ENCODE data around the gene JMJD7.

JMJD7 gene

DNA sequence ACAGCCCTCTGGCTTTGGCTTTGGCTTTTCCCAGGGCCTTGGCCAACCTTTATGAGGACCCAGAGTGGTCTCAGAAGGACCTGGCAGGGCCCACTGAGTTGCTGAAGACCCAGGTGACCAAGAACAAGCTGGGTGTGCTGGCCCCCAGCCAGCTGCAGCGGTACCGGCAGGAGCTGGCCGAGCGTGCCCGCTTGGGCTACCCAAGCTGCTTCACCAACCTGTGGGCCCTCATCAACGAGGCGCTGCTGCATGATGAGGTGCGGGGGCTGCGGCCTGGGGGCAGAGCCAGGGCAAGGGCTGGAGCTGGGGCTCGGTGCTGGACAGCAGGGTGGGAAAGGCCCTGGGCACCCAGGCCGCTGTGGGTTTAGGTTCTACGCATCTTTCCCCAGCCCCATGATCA, 16.9 kb downstream of the JMJD7 start:
- DNase-seq (ENCODE audit: low spot score), result no peak

DNA sequence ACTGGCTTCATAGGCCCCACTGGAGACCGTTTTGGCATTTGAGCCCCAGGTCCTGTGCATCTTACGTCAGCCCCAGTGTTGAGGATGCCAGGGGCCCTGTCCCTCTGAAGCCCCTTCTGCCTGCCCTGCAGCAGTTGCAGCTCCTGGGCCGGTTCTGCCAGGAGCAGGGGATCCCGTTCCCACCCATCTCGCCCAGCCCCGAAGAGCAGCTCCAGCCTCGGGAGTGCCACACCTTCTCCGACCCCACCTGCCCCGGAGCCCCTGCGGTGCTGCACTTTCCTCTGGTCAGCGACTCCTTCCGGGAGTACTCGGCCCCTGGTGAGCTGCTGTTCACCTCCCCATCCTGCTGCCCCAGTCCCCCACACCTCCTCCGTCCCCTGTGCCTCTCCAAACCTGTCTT, 19.3 kb downstream of the JMJD7 start:
- DNase-seq (ENCODE audit: low spot score), result no peak

DNA sequence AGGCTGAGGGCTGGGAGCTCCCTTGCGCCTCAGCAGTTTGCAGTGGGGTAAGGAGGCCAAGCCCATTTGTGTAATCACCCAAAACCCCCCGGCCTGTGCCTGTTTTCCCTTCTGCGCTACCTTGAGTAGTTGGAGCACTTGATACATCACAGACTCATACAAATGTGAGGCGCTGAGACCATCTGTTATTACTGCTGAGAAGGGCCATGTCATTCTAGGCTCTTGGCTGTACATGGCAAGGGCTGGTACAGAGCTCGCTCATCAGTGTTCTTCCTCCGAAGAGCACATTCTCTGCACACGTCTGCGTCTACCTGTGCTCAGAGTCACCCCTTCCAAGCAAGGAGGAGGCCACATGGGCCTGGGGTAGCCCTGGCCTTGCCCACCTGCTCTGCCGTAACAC, 20.1 kb downstream of the JMJD7 start:
- DNase-seq (ENCODE audit: low spot score), result peak; percentile 15

DNA sequence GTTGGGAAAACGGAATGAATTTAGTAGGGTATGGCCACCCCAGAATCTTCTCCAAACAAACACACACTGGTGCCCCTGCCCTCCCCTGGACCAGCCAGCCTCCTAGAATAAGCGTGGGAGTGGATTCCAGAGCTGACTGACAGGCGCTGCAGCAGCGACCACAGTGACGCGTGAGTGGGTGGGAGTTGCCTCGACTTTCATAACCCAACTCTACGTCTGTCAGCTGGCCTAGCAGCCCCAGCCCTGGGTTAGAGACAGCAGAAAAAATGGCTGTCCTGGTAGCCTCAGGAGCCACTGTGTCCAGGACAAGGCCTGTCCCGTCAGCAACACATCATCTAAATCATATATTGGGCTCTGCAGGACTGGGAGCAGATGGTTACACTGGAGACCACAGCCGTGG, 20.7 kb downstream of the JMJD7 start:
- DNase-seq (ENCODE audit: low spot score), result no peak

DNA sequence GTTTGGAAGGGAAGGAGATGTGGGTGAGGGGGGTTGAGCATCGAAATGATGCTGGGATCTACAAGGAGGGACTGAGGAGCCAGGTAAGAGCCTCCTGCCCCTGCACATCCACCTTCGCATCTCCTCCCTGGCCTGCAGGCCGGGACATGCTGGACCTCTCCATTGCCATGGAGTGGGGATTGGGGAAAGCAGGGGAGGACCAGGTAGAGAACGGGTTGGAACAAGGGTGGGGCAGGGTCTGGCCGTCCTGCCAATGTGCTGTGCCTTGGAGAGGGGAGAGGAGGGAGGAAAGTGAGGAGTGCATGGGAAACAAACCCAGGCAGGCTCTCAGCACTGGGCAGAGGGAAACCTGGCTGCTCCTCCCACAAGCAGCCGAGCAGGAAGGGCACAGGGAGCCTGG, 21.3 kb downstream of the JMJD7 start:
- no peak for DNase-seq (ENCODE audit: low spot score)

DNA sequence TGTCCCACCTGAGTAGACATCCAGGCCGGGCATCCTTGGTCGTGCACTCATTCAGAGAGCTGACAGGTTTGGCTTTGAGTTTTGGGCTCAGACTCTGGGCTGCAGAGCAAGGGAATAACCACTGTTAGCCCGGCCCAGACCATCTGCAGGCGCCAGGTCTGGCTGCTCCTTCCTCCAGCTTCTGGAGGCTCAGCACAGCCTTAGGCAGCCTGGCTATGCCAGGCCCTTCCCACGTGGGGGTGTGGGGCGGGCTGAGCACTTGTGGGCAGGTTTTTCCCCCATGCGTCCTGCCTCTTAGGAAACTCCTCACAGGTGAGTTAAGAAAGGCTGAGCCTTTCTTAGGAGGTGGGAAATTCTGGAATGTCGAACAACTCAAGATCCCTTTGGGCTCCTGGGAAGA, 22.0 kb downstream of the JMJD7 start:
- DNase-seq (ENCODE audit: low spot score), result no peak

DNA sequence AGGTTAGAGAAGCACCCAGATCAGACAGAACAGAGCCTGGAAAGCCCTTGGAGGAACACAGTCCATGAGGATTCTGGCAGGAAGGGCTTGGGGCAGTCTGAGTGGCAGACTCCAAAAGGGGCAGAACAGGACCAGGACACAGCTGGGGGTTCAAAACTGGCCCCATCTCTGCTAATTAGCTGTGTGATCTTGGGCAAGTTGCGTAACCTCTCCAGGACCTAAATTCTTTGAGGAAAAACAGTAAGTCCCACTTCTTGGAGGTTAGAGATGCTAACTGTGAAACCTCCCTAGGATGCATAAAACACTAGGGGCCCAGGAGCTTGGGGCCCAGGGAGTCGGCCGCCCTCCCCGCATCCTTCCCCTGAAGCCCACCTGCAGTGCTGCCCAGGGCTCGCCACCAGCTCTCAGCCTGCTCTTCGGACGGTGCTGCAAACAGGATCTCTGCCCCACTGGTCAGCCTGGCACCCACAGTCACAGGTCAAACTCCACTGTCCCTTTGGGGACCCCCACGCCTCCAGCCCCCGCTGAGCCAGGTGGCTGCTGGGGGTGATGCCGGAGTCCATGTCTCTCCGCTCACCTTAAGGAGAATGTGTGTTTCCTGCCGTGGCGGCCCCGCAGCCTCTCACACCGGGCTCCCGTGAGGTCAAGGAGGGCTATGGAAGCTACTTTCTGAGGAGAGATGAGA, 22.7 kb downstream of the JMJD7 start:
- no peak for DNase-seq (ENCODE audit: low spot score)

DNA sequence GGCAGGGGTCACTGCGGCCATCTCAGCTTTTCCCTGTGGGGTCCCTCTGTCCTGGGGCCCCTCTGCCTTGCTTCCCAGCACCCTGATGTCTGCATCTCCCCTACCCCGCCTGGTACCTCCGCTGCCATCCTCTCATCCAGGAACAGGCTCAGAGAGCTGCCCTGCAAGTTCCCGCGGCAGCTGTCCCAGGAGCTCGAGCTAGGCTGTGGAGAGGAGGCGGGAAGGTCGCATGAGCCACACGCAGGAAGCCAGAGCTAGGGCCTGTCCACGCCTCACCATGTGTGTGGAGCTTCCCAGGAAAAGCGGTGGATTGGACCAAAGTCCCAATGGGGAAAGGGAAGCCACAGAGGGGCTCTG, 23.3 kb downstream of the JMJD7 start:
- no peak for DNase-seq (ENCODE audit: low spot score)

DNA sequence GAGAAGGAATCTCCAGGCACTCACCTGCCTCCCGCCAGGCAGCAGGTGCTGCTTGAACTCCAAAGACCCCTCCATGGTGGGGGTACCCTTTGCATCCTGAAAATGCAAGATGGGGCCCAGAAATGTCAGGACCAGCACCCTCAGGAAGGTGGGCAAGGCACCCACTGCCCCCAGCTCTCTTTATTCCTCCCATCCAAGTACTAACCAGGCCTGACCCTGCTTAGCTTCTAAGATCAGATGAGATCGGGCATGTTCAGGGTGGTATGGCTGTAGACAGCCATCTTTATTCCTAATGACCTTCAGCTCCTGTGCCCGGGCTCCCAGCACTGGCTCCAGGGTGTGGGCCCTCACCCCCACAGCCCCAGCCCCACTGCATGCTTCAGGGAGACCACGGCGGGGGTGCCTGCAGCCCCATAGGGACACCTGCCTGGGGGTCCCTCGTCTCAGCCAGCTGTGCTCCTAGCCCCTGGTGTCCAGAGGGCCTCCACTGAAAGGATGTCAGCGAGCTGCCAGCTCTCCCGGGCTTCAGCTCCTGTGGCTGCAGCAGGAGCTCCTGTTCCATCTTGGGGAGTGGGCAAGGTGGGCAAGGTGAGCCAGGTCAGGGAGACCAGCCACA, 24.0 kb downstream of the JMJD7 start:
- no peak for DNase-seq (ENCODE audit: low spot score)

DNA sequence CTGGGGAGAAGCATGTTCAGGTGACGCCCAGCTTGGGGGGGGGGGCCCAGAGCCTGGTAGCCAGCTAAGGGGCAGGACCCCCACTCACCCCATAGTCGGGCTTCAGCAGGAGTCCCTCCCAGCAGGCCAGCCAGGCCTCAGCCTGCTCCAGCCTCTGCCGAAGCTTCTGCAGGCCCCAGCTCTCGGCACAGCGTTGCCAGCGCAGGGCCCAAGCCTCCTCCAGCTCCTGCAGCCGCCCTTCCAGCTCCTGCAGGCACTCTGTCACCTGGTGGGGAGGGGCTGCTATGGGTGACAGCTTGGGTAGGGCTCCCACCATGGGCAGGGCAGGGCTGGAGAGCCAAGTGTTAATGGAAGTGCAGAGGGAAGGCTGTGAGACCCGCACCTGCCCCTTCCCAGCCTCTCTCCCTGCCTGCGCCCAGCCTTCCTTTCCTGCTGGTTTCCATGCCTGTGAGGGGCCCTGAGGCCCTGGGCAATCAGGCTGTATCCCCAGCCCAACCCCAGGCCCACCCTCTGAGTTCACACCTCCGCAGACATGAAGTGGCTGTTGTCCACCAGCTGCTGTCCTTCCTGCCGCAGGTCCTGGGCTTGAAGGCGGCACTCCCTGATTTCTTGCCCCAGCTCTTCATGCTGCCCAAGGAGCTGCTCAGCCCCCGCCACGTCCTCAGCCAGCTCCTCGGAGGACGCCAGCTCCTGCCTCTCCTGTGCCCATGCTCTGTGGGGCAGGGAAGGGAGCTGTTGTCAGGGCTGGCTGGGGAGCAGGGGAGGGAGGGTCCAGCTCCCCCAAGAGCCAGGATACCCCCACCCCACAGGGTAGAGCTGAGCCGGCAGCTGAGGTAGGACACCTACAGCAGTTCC, 25.1 kb downstream of the JMJD7 start:
- DNase-seq (ENCODE audit: low spot score), result no peak

DNA sequence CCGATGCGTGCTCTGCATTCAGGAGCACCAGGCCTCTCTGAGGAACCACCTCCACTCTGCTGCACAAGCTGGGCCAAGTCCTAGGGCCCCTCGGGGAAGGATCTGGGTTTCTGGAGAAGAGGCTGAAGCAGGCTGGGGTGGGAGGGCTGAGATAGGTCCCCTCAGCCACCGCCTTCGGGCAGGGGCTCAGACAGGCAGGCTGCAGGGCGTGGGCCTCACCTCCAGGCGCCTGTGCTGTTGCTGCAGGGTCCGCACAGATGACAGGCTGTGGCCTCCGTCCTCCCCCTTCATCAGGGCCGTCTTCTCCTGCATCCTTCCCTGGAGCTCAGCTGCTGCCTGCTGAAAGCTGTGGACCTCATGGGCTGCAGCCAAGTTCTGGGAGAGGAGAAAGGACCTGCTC, 25.9 kb downstream of the JMJD7 start:
- DNase-seq (ENCODE audit: low spot score), result no peak

DNA sequence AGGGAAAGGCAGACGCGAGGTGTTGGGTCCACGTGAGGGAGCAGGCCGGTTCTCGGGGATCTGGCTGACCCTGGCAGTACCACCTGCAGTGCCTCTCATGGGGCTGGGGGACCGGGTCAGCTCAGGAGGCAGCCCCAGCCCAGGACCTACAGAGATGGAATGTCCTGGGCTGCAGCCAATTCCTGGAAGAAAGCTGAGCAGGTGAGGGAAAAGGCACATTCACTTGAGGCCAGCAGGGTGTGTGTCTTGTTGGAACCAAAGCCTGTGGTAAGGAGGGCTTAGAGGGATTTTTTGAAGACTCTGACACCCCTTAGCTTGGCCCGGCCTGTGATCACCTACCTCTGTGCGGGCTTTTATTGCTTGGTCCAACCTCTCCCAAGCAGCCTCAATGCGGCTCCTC, 26.6 kb downstream of the JMJD7 start:
- no peak for DNase-seq (ENCODE audit: low spot score)

DNA sequence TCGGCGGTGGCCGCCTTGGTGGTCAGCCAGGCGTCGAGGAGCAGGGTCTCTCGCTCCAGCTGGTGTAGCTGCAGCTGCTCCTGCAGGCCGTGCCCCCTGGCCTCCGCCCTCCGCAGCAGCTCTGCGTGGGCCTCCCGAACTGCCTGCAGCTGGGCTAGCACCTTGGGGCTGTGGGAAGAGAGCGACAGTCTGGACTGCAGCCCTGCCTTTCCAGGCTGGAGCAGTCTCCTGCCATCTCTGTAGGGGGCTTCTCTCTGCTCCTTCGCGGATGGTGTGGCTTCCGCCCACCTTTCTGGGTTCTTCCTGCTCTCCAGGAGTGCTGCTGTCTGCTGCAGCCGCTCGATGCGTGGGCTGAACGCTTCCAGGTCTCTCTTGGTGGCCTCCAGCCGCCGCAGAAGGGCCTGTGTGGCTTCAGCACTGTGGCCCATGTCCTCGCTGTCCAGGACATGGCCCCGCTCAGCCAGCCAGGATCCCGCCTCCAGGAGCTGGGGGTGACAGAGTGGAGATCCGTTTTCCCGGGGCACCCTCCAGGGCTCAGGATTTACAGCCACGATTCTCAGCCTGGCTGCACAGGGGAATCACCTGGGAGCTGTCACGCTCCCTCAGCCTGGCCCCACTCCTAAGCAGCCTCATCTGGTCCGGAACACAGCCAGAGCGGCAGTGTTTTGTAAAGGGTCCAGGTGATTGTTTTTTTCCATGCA, 27.5 kb downstream of the JMJD7 start:
- no peak for DNase-seq (ENCODE audit: low spot score)

DNA sequence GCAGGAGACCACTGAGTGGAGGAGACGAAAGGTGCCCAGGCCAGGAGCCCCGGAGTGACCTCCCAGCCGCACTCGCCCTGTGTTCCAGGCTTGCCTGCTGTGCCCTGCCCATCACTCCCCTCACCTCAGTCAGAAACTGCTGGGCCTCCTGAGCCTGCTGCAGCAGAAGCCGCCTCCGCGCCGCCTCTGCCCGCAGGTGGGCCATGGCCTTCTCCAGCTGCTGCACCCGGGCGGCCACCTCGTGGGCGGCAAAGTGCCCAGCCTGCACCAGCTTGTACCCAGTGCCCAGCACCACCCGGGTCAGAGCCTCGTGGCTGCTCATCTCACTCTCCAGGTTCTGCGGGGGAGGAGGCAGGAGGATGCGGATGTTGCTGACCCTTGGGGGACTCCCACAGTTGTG, 28.4 kb downstream of the JMJD7 start:
- no peak for DNase-seq (ENCODE audit: low spot score)

DNA sequence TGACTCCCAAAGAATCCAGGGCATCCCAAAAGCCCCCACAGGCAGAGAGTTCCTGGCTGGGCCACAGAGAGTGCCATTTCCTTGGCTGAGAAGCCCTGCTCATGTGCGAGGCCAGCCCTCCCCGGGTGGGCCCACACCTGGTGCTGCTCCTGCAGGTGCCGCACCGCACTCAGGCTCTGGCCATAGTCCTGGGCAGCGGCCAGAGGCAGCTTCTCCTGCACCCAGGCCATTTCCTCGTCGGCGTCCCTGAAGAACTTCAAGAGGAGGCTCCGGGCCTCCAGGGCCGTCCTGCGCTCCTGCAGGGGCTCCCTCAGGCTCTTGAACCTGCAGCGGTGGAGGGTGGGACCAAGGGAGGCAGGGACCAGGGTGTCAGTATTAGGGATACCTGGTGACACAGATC, 28.8 kb downstream of the JMJD7 start:
- no peak for DNase-seq (ENCODE audit: low spot score)

DNA sequence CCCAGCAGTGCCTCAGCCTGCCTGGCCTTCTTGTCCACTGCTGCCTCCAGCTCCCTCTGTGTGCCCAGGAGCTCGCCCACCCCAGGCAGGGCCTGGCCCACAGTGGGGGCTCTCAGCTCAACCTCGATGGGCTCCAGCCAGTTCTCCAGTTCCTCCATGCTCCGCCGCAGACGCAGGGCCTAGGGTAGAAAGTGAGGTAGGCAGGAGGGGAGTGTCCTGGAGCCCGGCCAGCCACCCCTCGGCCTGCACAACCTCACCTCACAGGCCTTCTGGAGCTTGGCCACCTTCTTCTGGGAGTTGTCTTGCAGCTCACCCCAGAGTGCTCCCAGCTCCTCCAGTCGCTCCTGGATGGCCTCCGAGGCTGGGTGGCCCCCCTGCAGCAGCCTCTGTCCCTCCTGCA, 29.4 kb downstream of the JMJD7 start:
- DNase-seq (ENCODE audit: low spot score), result no peak

DNA sequence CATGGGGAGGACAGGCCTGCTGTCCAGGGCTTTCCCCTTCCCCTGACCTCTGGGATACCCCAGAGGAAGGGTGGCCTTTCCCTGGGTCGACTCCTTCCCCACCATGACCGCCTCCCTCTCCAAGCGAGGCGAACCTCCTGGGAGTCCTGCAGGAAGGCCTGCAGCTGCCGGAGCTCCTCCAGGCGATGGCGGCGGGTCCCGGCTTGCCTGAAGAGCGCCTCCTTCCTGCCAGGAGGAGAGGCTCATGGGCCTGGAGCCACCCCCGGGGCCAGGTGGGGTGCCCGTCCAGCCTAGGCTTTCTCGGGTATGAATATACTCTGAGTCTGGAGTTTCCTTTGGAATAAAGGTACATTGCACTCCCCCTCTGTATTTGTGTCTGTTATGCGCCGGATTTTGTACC, 30.9 kb downstream of the JMJD7 start:
- DNase-seq (ENCODE audit: low spot score), result no peak

DNA sequence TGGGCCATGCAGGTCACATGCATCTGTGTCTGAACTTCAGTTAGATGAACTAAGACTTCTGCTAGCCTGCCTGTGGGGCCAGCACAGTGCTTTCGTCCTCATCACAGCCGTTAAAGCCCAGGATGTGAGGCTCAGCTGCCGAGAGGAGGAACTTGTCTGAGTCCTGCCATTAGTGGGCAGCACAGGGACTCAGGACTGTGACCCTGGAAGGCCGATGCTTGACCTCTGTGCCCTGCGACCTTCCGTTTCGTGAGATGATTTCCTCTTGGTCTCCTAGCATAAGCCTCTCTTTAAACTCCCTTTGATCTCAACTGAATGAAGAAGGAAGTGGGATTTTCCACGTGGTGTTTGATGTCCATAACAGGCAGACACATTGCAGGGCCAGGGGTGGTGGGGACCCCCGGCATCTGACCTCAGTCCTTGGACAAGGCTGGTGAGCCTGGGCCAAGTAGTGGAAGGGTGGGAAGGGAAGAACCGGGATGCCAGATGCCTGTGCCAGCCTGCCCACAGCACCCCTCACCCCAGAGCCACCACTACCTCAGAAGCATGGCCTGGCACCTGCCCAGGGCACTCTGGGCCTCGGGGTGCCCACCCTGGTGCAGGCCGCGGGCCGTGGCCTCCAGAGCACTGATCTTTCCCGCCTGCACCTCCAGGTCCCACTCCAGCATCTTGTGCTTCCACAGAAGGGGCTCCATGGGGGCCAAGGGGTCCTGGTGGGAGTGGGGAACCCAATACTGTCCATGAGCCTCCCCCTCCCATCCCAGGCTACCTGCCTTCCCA, 32.3 kb downstream of the JMJD7 start:
- DNase-seq (ENCODE audit: low spot score), result no peak

DNA sequence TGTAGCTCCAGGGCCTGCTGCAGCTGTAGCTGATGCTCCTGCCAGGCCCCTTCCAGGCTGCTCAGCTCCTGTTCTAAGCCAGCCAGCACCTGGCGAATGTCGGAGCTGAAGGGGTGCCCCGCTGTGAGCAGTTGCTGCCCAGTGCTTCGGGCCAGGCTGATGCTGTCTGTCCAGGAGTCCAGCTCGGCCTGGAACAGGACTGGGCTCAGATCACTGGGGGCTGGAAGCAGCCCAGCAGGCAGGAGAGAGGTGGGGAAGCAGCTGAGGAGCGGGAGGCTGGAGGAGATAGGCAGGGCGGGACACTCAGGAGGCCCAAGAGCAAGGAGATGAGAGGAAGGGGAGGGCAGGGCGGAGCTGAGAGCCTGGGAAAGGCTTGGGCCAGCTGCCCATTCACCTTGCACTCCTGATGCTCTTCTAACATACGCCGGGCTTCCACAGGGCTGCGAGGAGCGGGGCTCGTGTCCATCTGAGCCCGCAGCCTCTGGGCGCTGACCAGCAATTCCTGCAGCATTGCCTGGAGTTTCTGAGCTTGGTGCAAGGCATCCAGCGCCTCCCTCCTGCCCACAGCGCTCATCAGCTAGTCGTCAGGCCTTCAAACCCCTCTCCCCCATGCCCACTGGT, 34.0 kb downstream of the JMJD7 start:
- no peak for DNase-seq (ENCODE audit: low spot score)

DNA sequence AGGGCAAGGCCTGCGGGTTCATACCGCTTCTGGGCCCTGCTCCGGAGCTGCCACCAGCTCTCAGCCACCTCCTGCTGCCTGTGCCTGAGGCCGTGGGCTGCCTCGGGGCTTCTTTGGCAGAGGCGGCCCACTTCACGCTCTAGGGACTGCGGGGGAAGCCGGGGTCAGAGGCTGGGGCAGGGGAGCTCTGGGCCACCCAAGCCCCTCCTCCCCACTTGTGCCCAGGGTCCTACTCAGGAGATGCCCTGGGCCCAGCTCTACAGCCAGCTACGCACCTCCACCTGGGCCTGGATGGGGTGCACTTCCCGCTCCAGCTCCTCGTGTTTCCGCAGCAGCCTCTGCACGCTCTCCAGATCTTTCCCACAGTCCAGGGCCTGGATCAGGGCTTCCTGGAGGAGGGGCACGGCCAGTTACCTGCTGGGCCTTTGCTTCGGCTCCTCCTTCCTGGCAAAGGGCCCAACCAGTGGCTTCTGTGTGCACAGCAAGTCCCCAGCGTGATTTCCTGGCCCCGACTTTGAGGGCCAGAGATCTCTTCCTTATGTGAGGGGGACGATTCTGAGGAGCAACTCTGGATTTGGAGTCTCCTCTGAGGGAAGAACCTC, 34.7 kb downstream of the JMJD7 start:
- no peak for DNase-seq (ENCODE audit: low spot score)

DNA sequence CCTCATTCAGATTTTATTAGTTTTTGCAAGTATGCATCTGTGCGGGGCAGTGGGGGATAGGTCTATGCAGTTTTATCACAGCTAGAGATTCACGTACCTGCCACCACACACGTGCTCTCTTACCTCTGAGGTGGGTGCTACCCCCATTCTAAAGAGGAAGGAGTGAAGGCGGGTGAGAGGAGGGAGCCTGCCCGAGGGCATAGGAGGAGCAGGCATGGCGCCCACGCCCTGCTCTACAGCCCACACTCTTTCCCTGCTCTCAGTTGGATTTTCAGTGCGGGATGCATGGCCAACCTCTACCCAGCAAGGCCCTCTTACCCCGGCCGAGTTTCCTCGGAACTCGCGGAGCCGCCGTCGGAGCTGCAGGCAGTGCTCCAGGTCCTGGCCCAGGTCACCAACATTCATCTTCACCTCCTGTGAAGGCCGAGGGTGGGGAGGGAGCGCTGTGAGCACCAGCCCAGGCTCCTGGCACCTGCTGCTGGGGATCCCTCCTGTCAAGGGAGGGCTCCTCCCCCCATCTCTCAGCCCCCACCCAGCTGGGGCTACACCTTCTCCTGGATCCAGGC, 37.7 kb downstream of the JMJD7 start:
- no peak for DNase-seq (ENCODE audit: low spot score)

All from Ammon's horn (tissue), 1 donor.